HT1080 (cell line): ENCODE results near the gene SRP72. TPM values are rescaled to one million over a fixed set of nuclear protein-coding genes. Genes with fewer than 3 reads are reported as not detected.
A peak's percentile ranks its signal among the peaks of the same experiment; 100 is the strongest.

Experiments
- DNase-seq: peaks from one replicate; pipeline ENCODE4 v3.0.0-alpha.2; 2015; ENCODE audit warnings: low read depth
- total RNA-seq: library from RNA; depleted of rRNA; stranded (reverse); fragments of >200 nt; shearing (Covaris generic); gene quantifications from 2 replicates; pipeline ENCODE4 v1.2.3, GENCODE V29; 2014

The SRP72 gene
- total RNA-seq, 1 experiment from 2014 or later = 83.6 TPM

GRCh38 chr4:56465599-56466295 is 1.7 kb upstream of the SRP72 start:
- peak; percentile 10 for DNase-seq

- peak; percentile 90 for DNase-seq
Measured at GRCh38 chr4:56466296-56466761, 1.1 kb upstream of the SRP72 start.

- no peak for DNase-seq
Measured at GRCh38 chr4:56466910-56467283, 520 bp upstream of the SRP72 start.

GRCh38 chr4:56468097-56468422 is 643 bp downstream of the SRP72 start:
- DNase-seq = peak; percentile 38

- no peak for DNase-seq
Measured at GRCh38 chr4:56469489-56470210, 2.2 kb downstream of the SRP72 start.

DNA sequence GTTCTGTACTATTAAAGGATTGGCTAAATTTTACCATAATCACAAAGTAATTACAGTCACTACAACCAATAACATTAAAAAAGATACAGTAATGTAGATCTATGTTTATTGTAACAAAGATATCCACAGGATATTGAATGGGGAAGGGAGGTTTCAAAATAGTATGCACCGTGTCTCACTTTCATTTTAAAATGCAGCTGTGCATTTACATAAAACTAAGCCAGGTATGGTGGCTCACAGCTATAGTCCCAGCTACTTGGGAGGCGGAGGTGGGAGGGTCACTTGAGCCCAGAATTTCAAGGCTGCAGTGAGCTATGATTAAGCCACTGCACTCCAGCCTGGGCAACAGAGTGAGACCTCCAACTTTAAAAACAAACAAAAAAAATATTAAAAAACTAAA is 8.5 kb downstream of the SRP72 start:
- DNase-seq = no peak

DNA sequence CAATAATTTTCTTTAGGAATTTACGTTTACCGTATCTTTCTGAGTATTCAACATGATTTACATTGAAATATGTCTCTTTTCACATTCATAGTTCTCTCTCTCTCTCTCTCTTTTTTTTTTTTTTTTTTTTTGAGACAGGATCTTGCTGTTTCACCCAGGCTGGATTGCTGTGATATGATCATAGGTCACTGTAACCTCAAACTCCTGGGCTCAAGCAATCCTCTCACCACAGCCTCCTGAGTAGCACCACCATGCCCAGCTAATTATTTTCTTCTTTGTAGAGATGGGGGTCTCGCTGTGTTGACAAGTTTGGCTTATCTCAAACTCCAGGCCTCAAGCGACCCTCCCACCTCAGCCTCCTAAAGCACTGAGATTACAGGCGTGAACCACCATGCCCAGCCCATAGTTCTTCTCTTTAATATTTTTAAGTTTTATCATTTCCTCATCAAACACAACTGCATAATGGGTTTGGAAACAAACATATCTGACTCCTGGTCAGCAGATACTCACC is 9.8 kb downstream of the SRP72 start:
- DNase-seq = no peak

DNA sequence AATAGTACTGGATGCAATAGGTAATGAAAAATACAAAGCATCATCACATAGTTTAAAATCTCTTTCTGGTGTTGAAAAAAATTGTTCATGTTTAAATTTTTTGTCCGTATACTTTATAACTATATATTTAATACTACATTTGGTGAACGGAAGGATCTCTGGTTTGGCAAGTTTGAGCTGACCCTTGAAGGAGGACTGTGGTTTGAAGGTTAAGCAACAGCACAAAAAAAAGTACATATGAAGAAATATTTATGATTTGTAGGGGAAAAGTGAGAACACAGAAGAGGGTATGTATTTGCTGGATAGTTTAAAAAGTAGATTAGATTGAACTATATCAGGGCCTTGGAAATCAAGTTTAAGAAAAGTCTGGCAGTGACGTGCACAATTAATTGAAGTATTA is 13.3 kb downstream of the SRP72 start:
- DNase-seq = no peak

GRCh38 chr4:56496241-56496640 is 28.8 kb downstream of the SRP72 start:
- DNase-seq = no peak

GRCh38 chr4:56505269-56506130 is 38.1 kb downstream of the SRP72 start, which contains the start of gene ARL9:
Gene ARL9 (plus strand): TSS chr4:56505791. CDS start chr4:56505863, 72 bp downstream.
- DNase-seq = no peak

DNA sequence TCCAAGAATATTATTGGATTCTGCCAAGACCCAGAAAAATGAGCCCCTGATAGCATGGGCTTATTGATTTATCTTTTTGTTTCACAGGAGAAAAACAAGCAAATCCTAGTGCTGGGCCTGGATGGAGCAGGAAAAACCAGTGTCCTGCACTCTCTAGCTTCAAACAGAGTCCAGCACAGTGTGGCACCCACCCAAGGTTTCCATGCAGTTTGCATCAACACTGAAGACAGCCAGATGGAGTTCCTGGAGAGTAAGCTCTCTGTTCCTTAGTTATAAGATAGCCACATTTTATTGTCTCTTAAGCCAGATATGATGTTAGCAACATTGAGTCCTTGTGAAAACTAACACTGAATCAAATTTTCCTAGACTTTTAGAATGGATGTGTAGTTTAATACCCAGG is 43.7 kb downstream of the SRP72 start:
- DNase-seq = no peak

DNA sequence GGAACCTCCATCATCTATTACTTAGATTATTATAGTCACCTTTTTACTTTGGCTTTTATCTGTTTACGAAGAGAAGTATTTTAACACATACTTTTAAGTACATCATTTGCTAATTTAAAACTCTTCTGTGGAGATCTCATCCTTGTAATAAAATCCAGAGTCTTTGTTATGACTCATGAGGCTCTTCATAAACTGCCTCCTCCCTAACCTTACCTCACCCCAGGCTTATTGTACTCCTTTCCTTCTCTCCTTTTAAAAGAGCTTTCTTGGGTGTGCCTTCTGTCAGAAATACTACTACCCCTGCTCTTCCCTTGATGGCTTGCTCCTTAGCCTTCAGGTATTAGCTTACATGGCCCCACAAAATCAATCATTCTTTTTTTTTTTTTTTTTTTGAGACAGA is 44.7 kb downstream of the SRP72 start:
- DNase-seq = peak; percentile 17

DNA sequence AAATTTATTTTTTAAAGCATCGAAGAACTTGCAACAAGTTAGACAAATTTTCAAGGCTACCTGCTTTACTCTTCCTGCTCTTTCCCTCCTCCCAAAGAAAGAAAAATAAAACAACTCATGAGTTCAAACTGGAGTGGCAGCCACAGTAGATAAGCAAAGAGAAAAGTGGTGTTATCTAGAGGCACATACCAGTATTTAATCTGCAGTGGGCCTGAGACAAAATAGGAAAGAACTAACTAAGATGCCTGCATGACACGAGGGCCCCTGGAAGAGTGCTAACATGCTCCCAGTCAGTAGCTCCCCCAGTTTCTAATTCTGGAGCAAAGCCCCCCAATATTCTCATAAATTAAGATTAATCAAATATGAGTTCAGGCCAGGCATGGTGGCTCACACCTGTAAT is 46.1 kb downstream of the SRP72 start:
- DNase-seq = no peak

GRCh38 chr4:56530269-56531148 is 63.1 kb downstream of the SRP72 start:
- no peak for DNase-seq

GRCh38 chr4:56531149-56531770 is 63.8 kb downstream of the SRP72 start:
- no peak for DNase-seq

DNA sequence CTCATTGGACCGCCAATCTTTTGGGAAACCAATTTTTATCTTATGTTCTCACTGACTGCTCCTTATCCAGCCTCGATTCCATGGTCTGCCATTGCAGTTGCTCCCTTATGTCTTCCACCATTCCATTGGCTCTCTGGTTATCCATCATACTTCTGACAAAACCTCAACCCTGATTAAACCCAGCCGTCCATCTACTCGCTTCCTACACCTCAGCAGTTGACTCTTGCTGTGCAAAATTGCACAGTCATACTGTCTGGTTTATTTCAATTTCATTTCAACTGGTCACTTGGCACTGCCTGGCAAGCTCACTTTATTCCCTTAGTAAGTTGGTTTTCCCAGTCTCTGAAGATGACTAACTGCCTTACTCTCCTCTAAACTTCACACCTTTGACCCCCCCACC is 64.4 kb downstream of the SRP72 start:
- no peak for DNase-seq

GRCh38 chr4:56532239-56532638 is 64.8 kb downstream of the SRP72 start:
- no peak for DNase-seq

- DNase-seq = no peak
Measured at GRCh38 chr4:56535915-56536314, 68.5 kb downstream of the SRP72 start.

DNA sequence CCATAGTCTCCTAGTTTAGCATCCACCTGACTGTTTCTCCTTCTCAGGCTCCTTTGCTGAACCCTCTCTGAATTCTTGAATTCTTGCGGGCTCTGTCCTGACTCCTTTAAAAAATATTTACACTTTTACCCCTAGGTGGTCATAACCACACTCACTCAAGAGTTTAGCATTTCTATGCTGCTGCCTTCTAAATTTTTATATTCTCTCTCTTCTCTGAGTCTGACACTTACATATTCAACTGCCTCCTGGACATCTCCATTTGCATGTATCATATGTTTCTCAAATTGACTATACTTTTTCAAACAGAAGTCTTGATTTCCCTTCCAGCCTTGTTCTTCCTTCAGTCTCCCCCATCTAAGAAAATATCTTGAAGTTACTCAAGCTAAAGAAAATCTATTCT is 69.7 kb downstream of the SRP72 start:
- no peak for DNase-seq

DNA sequence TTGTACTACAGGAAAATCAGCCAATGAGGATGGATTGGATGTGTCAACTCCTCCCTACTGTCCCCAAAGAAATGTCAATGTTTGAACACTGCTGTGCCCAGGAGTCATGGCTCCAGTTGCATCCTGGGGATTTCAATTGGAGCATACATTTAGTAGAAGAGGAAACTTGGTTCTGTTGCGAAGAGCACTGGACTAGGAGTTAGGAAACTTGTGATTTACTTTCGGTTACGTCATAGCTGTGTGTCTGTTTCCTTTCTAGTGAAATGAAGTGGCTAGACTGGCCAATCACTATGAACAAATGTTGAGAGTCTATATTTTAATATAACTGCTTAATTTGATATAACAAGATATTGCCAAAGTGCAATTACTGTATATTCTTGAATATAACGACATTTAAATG is 73.4 kb downstream of the SRP72 start:
- no peak for DNase-seq
